ENCODE data around the gene EFCC1.

GRCh38 chr3:129056451-129057173 lies 55.5 kb downstream of the EFCC1 start:
- TF ChIP-seq CTCF (IDR thresholded peaks at IDR 0.05; ENCODE audit: insufficient read depth, low read length, poor library complexity, severe bottlenecking) (no peak), EZH2phosphoT487 (conservative IDR thresholded peaks at IDR 0.05; ENCODE audit: low read length) (no peak)
